HepG2 (cell line): ENCODE measurements around the gene RTP2. TPM values are rescaled to one million over a fixed set of nuclear protein-coding genes. Genes with fewer than 3 reads are reported as not detected.

Experiments
- ATF7 ChIP-seq, 2 experiments: fragments of 450-650 bp in 1 of 2; sonication (generic) in 1 of 2; formaldehyde crosslinking in 1 of 2; IDR thresholded peaks; 2 replicates each; pipeline versions ENCODE4 v1.4.0 to v1.6.1; 2016 to 2020; ENCODE audit warnings: antibody characterized with exemption in 1 of 2, mild to moderate bottlenecking in 1 of 2, missing genetic modification reagents in 1 of 2
- ELF4 ChIP-seq: sonication (generic); formaldehyde crosslinking; IDR thresholded peaks from 2 replicates; pipeline ENCODE4 v1.5.0; 2020; ENCODE audit warnings: missing genetic modification reagents, mild to moderate bottlenecking, moderate library complexity, borderline replicate concordance
- HDAC1 ChIP-seq: sonication (generic); formaldehyde crosslinking; IDR thresholded peaks from 2 replicates; pipeline ENCODE4 v1.5.1; 2020; ENCODE audit warnings: mild to moderate bottlenecking, missing genetic modification reagents
- HNF4G ChIP-seq, 2 experiments: sonication (generic) in 1 of 2; formaldehyde crosslinking in 1 of 2; IDR thresholded peaks; 2 replicates each; pipeline versions ENCODE4 v1.4.0 to v1.6.1; 2011 to 2020; ENCODE audit warnings: borderline replicate concordance in 2 of 2, low read depth in 2 of 2, mild to moderate bottlenecking in 2 of 2, low read length in 1 of 2, missing genetic modification reagents in 1 of 2, moderate library complexity in 1 of 2
- KDM3A ChIP-seq: IDR thresholded peaks from 2 replicates; pipeline ENCODE4 v1.6.1; 2018; ENCODE audit warnings: low read depth, missing compliant biosample characterization
- RARG ChIP-seq: sonication (generic); formaldehyde crosslinking; IDR thresholded peaks from 2 replicates; pipeline ENCODE4 v1.4.0; 2020; ENCODE audit warnings: low read depth, mild to moderate bottlenecking, missing genetic modification reagents
- ZBTB21 ChIP-seq: sonication (generic); formaldehyde crosslinking; IDR thresholded peaks from 2 replicates; pipeline ENCODE4 v1.4.0; 2020; ENCODE audit warnings: missing genetic modification reagents
- ZBTB37 ChIP-seq: sonication (generic); formaldehyde crosslinking; IDR thresholded peaks from 2 replicates; pipeline ENCODE4 v1.4.0; 2020; ENCODE audit warnings: mild to moderate bottlenecking, missing genetic modification reagents
- ZBTB49 ChIP-seq: sonication (generic); formaldehyde crosslinking; IDR thresholded peaks from 2 replicates; pipeline ENCODE4 v1.4.0; 2020; ENCODE audit warnings: missing genetic modification reagents, borderline replicate concordance
- ZNF142 ChIP-seq: sonication (generic); formaldehyde crosslinking; IDR thresholded peaks from 2 replicates; pipeline ENCODE4 v1.4.0; 2020; ENCODE audit warnings: missing genetic modification reagents
- ZNF180 ChIP-seq: sonication (generic); formaldehyde crosslinking; IDR thresholded peaks from 2 replicates; pipeline ENCODE4 v1.4.0; 2020; ENCODE audit warnings: low read depth, missing genetic modification reagents, borderline replicate concordance
- ZNF513 ChIP-seq: sonication (generic); formaldehyde crosslinking; conservative IDR thresholded peaks from 2 replicates; pipeline ENCODE4 v1.5.0; 2020; ENCODE audit warnings: missing genetic modification reagents
- ZNF576 ChIP-seq: sonication (generic); formaldehyde crosslinking; IDR thresholded peaks from 2 replicates; pipeline ENCODE4 v1.4.0; 2020; ENCODE audit warnings: mild to moderate bottlenecking, missing genetic modification reagents
- ZNF841 ChIP-seq: sonication (generic); formaldehyde crosslinking; IDR thresholded peaks from 2 replicates; pipeline ENCODE4 v1.8.1; 2023; ENCODE audit warnings: missing genetic modification reagents, borderline replicate concordance
- ZSCAN12 ChIP-seq: sonication (generic); formaldehyde crosslinking; IDR thresholded peaks from 2 replicates; pipeline ENCODE4 v1.9.0; 2021; ENCODE audit warnings: mild to moderate bottlenecking, missing genetic modification reagents
- polyA plus RNA-seq, 8 experiments: library from polyadenylated mRNA; depleted of rRNA in 3 of 8; stranded (reverse) in 7 of 8; unstranded in 1 of 8; fragments of >200 nt; fragmentation: Illumina TruSeq in 4 of 8; extraction: Trizol in 4 of 8; gene quantifications; 2 replicates each; pipeline versions ENCODE4 v1.2.1 to v1.2.3, GENCODE V29; 2011 to 2016; ENCODE audit warnings: low read depth in 4 of 8, missing spikeins in 1 of 8, mixed read lengths in 1 of 8; ENCODE audit not compliant: insufficient read depth in 1 of 8
- total RNA-seq, 5 experiments: library from RNA; depleted of rRNA; stranded (reverse); fragments of >200 nt; fragmentation: Illumina TruSeq; extraction: Trizol; gene quantifications; 2 replicates each; pipeline ENCODE4 v1.2.3, GENCODE V29; 2016; ENCODE audit warnings: low read depth in 1 of 5

Gene RTP2
- total and polyA plus RNA-seq, 2 of the 13 experiments (the other 11 are each of a cell fraction or from before 2014, with no cell fraction given): not detected

- peak; percentile 70; the same call in 1 of the 2 replicates for TF ChIP-seq ZBTB37 (CRISPR knock-in tag)
- peak; percentile 94 for TF ChIP-seq ATF7 (IDR thresholded peaks at IDR 0.05)
- 0 out of 2 replicates have a peak, but pooled peaks have one; percentile 73 for TF ChIP-seq ATF7 (CRISPR knock-in tag; IDR thresholded peaks at IDR 0.05)
- no peak for TF ChIP-seq RARG (CRISPR knock-in tag)
- TF ChIP-seq ZNF180 (CRISPR knock-in tag): no peak
- no peak for TF ChIP-seq ZNF841 (CRISPR knock-in tag)
- TF ChIP-seq HDAC1 (CRISPR knock-in tag): peak; percentile 63; the same call in 1 of the 2 replicates
- TF ChIP-seq ZBTB49 (CRISPR knock-in tag): no peak
- peak; percentile 81; the same call in 1 of the 2 replicates for TF ChIP-seq HNF4G (IDR thresholded peaks at IDR 0.05; ENCODE audit: borderline replicate concordance, low read depth, low read length)
- TF ChIP-seq HNF4G (CRISPR knock-in tag; IDR thresholded peaks at IDR 0.05; ENCODE audit: borderline replicate concordance, low read depth): no peak
- peak; percentile 88; the same call in 1 of the 2 replicates for TF ChIP-seq ZBTB21 (CRISPR knock-in tag)
- TF ChIP-seq ZNF576 (CRISPR knock-in tag): no peak
- no peak for TF ChIP-seq ZNF513
- peak; percentile 88 for TF ChIP-seq ELF4 (CRISPR knock-in tag)
- TF ChIP-seq ZNF142: peak; percentile 79
- TF ChIP-seq KDM3A (CRISPR knock-in tag): peak; percentile 86; the same call in 1 of the 2 replicates
- 0 out of 2 replicates have a peak, but pooled peaks have one; percentile 48 for TF ChIP-seq ZSCAN12
Observed at GRCh38 chr3:187745201-187746058, 43.1 kb upstream of the RTP2 start, which contains the start of gene BCL6 (continued).
